ENCODE measurements around the gene GRK3.
"Not testable (repeated sequence)": the region's sequence is repeated elsewhere in the genome, so short reads cannot be mapped to it uniquely, and the experiment has no call there.

Gene GRK3

DNA sequence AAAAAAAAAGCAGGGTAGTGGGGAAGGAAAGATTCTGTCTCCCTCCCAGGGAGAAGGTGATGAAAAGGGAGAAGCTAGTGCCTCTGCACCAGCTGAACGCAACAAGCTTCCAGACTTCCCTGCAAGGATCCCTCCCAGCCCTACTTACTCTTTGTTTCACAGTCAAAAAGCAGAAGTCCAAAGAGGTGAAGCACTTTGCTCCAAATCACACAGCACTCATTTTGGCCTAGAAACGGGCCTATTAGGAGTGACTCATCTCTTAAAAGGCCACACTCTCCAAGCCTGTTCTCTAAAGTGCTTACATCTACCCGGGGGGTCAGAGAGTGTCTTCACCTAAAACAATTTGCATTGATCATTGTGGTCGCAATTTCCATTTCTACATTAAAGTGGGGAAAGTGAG is 17.7 kb upstream of the GRK3 start:
- FAIRE-seq (peak; percentile 15), DNase-seq (ENCODE audit: extremely low spot score, insufficient read length, low read depth) (no peak)

DNA sequence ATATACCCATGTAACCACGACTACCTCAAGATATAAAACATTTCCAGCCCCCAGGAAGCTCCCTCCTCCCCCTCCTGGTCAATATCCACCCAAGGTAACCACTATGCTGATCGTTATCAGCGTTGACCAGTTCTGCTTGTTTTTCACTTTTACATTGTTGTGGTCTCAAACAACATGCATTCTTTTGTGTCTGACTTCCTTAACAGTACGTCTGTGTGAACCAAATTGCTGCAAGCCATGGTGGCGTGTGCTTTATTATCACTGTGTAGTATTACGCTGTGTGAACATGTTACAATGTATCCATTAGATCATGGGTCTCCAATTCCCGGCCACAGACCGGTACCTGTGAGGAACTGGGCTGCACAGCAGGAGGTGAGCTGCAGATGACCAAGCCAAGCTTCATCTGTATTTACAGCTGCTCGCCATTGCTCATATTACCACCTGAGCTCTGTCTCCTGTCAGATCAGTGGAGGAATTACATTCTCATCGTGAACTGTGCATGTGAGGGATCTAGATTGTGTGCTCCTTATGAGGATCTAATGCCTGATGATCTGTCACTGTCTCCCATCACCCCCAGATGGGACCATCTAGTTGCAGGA is 15.5 kb upstream of the GRK3 start:
- DNase-seq (ENCODE audit: extremely low spot score, insufficient read length, low read depth) (no peak), FAIRE-seq (no peak)

DNA sequence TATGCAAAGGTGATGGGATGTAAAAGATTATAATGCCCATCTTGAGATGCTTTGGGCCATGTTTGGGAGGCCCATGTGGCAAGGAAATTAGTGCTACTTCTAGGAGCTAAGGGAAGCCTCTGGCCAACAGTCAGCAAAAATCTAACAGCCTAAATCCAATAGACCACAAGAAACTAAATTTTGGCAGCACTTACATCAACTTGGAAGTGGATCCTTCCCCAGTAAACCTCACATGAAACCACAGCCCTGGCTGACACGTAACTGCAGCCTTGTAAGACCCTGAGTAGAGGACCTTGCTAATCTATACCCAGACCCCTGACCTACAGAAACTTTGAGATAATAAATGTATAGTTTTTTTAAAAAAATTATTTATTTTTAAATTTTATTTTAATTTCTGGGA is 13.1 kb upstream of the GRK3 start:
- no peak for FAIRE-seq
- no peak for DNase-seq (ENCODE audit: extremely low spot score, insufficient read length, low read depth)

DNA sequence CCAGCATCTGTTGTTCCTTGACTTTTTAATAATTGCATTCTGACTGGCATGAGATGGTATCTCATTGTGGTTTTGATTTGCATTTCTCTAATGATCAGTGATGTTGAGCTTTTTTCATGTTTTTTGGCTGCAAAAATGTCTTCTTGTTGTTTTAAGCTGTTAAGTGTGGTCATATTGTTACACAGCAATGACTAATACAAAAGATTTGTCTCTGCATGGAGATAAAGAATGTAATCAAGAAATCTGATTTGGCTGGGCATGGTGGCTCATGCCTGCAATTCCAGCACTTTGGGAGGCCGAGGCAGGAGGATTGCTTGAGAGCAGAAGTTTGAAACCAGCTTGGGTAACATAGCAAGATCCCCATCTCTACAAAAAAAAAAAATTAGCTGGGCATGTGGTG is 12.1 kb upstream of the GRK3 start:
- FAIRE-seq, result not testable (repeated sequence)

DNA sequence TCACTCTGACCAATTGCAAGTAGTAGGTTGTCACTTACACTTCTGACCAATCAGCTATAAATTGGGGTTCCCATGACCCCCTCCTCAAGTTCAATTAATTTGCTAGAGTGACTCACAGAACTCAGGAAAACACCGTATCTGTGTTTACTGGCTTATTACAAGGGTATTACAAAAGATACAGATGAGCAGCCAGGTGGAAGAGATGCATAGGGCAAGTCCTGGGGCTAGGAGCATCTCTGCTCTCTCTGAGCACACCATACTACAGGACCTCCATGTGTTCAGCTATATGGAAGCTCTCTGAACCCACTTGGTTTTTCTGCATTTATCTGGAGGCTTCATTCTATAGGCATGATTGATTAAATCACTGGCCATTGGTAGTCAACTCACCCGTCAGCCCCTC is 11.3 kb upstream of the GRK3 start:
- FAIRE-seq (no peak), DNase-seq (ENCODE audit: extremely low spot score, insufficient read length, low read depth) (no peak)

More for the DNA sequence above, 12.1 kb upstream of the GRK3 start:
- not testable (repeated sequence) for DNase-seq (ENCODE audit: extremely low spot score, insufficient read length, low read depth)

DNA sequence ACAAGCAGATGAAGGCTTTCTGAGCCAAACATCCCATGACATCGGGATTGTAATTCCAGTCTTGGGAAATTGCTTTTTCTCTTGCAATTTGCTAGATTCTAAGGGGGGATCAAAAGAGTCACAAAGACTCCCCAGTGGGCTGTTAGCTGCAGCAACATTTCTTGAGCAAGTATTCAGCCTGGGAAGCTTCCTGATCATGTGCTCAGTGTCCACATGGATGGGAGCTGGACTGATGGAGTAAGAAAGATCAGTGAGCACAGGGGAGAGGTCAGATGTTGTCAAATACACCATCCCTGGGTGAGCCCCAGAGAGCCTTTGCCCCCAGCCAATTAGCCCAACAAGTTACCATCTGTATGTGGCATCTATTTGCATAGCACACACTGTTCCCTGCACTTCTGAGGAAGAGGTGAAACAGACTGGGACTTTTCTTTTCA is 10.2 kb upstream of the GRK3 start:
- DNase-seq (ENCODE audit: extremely low spot score, insufficient read length, low read depth), result no peak
- peak; percentile 35 for FAIRE-seq

DNA sequence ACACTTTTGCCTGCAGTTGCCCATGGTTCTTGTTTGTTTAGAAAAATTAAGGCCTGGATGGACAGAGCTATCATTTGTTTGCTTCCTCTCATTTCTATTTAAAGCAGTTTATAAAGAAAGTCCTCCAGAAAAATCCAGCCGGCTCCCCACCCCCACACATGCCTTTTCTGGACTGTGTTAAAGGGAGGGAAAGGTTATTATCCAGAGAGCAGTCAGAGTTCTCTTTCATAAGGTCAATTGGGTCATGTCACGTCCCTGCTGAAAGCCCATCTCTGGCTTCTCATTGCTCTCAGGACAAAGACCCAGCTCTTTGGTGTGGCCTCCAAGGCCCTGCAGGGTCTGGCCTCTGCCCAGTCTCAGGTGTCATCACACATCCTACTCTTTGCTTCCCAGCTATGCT is 9.8 kb upstream of the GRK3 start:
- FAIRE-seq (no peak), DNase-seq (ENCODE audit: extremely low spot score, insufficient read length, low read depth) (no peak)

DNA sequence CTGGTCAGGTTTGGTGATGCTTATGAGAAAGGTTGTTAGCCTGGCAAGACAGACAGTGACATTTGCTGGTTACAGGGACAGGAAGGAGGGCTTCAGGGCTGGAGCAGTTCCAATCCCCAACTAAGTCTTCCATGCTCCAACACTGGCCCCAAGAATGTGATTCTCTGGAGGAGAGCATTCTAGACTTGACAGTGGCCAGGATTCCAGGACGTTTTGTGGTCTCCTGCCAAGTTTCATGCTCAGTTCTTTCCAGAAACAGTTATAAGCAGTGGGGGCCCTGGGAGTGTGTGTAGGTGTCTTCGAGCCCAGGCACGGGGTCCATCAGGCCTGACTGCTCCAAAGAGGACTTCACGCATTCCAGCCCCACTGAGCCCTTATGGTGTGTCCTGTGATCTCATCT is 8.9 kb upstream of the GRK3 start:
- FAIRE-seq, result no peak

DNA sequence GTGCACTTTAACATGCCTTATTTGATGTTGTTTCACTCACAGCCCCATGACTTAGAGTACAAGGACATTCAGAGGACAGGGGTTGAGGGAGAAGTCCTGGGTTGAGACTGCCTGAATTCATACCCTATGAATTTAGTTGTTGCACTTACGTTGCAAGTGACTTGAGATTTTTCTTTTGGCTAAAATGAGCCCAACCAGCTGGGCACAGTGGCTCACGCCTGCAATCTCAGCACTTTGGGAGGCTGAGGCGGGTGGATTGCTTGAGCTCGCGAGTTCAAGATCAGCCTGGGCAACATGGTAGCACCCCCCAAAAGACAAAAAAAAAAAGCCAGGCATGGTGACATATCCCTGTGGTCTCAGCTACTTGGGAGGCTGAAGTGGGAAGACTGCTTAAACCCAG is 7.3 kb upstream of the GRK3 start:
- FAIRE-seq, result no peak

More for the DNA sequence above, 8.9 kb upstream of the GRK3 start:
- no peak for DNase-seq (ENCODE audit: extremely low spot score, insufficient read length, low read depth)

DNA sequence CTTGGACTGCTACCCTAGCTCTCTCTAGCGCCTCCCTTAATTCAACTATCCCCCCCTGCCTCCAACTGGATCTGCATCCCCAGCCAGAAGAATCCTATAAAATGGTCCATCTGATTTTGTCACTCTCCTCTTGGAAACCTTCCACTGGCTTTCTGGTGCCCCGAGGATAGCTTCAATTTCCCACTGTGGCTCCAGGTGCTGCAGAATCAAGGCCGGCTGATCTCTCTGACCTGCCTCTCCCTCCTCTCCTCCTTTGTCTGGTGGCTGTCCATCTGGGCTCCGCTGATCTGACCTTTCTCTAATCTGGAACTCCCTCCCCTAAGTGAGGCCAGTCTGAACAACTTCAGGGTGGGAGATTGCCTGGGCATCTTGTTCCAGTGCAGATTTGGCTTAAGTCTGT is 6.1 kb upstream of the GRK3 start:
- DNase-seq (ENCODE audit: extremely low spot score, insufficient read length, low read depth) (no peak), FAIRE-seq (no peak)

More for the DNA sequence above, 7.3 kb upstream of the GRK3 start:
- DNase-seq (ENCODE audit: extremely low spot score, insufficient read length, low read depth), result no peak

DNA sequence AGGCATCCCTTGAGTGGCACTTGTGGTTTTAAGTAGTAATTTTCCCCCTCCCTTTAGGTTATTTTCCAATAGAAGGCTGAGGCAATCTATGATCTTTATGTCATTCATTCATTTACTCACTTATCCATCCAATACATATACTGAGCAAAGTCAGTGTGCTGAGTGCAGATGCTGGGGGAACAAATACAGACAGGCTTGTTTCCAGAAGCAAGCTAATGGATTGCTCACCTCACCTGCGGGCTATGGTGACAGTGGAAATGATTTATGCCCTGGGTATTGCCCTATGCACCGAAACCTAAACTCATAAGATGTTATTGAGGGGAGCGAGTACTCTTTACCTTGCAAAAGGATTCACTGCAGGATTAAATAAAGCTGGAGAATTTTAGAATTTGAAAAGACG is 4.6 kb upstream of the GRK3 start:
- DNase-seq (ENCODE audit: extremely low spot score, insufficient read length, low read depth); FAIRE-seq: not testable (repeated sequence)

DNA sequence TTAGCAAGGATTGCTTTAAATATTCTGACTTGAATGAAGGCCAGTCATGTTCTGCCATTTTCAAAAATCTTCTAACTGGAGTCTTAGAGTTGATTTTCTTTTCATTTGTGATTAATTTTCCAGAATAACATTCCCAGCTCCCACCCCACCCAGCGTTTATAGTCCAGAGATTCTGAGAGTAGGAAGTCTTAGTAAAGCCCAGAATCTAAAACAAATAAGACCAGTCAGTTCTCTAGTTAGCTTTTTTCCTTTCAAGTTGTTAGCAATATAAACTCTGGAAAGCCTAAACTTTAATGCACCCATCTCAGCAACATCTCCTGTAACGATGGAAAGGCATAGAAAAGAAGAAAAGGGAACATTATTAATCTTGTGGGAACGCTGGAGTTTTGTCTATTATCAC is 3.3 kb upstream of the GRK3 start:
- FAIRE-seq; DNase-seq (ENCODE audit: extremely low spot score, insufficient read length, low read depth): not testable (repeated sequence)

DNA sequence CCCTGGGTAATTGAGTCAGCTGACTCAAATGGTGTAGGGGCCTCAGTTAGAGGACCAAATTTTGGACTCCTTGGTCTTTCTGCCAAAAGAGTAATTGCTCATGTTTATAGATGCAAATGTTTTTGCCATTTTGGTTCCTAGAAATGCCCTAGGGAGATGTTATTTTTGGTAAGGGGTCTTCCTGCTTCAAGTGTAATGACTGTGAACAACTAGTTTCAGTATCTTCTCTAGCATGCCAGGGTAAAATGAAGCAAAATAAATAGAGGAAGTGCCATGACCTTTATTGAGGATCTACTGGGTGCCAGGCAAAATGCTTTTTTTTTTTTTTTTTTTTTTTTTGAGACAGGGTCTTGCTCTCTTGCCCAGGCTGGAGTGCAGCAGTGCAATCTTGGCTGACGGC is 2.5 kb upstream of the GRK3 start:
- FAIRE-seq, result peak; percentile 75
- DNase-seq (ENCODE audit: extremely low spot score, insufficient read length, low read depth), result not testable (repeated sequence)

DNA sequence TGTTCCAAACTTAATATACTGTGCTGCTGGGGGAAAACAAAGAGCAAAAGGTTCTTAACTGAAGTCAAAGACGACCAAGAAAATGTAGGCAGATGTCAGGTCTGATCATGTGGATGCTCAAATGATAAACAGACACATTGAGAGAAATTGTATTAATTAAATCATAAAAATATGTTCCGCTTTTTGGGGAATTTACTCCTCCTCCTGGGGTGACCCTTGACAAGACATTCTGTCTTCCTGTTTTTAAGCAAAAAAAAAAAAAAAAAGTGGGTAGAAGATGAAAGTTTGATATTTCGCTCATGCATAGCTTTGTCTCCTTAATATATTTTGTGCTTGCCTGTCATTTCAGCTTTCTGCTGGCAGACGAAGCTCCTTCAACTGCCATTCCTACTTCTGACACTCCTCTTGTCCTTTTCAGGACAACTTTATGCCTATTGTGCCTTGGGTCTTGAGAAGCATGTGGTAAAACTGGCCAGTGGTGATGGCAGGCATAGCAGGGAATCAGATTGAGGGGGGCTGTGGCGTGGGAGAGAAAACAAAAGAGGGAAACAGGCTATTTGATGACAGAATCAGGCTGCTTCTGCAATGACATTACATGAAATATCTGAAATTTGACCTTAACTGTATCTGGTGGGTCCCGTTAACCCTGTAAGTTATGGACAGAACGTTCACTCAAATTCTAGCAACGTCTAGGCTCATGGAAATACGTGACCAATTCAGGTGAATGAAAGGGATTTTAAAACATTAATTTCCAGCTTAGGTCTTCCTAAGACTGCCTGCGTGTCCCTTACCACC is 1.3 kb upstream of the GRK3 start:
- not testable (repeated sequence) for FAIRE-seq

DNA sequence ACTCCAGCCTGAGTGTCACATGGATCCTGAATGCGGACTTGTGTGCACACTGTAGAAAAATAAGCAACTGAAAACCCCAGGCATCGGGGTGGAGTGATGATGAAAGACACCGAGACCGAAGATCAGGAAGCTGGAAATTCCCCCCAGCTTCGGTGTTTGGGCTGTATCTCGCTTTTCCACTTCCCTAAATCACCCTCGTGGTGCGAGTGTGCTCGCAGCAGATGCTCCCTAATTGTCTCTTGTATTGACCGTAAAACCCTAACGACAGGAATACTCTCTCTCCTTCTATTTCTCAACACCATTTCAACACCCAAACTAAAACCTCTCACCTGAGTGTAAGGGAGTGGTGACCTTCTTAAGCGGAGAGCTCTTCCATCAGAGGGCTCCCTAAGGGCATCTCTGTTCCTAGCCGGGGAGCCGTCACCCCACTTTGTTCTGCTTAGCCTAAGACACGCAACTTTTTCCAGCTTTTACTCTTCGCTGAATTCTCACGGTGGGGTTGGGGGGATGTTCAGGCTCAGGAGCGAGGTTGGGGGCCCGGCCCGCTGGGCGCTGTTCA is 635 bp upstream of the GRK3 start:
- DNase-seq (ENCODE audit: extremely low spot score, insufficient read length, low read depth) (no peak), FAIRE-seq (peak; percentile 83)

More for the DNA sequence above, 1.3 kb upstream of the GRK3 start:
- not testable (repeated sequence) for DNase-seq (ENCODE audit: extremely low spot score, insufficient read length, low read depth)

DNA sequence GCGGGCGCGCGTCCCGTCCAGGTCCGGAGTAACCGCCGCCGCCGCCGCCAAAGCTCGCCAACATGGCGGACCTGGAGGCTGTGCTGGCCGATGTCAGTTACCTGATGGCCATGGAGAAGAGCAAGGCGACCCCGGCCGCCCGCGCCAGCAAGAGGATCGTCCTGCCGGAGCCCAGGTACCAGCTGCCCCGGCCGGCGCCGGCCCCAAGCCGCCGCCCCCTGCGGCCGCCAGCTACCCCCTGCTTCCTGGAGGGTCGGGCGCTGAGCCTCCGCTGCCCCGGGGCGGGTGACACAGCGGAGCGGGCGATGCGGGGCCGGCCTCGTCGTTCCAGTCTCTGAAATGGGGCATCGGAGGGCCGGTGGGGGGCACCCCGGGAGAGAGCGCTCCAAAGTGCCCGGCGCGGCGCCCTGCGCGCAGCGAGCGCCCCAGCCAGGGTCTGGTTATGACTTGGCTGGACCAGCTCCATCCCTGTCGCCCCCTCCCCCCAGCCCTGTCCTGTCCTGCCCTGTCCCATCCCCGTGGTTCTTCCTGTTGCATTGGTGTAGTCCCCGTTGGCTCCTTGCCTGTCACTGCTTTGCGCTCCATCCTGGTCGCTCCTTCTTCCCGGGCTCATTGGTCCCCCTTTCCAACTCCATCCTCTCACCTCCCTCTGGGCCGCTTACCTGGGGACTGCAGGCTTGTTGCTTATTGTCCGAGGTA is 653 bp downstream of the GRK3 start:
- FAIRE-seq, result peak; percentile 75
- DNase-seq (ENCODE audit: extremely low spot score, insufficient read length, low read depth), result no peak

DNA sequence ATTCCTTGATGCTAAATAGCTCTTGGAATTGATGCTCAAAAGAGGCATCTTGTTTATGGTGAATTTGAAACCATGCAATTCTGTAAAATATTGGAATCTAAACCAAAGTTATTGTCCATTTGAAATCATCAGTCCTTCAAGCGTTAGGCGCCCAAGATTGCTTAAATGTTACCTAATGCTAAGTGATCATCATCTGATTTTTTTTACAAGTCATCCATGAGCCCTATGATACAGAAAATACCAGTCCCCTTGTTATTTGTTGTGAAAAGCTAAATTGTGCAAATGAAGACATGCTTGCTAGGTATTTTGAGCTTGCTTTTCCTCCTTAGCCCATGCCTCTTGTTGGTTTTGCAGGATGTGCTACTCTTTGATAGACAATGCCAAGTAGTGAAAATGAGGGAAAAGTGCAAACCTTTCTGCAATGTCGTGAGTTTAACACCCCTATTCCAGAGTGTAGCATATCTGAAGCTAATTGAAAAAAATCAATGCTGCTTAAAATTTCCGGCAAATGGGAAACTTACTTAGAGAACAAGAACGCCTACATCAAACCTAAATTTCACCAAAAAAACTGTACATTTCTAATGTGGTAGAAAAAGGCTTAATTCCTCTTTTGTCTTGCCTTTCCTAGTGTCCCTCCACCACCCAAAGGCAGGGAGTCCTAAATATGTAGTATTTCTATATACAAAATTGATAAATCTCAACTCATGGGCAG is 1.9 kb downstream of the GRK3 start:
- FAIRE-seq (peak; percentile 33), DNase-seq (ENCODE audit: extremely low spot score, insufficient read length, low read depth) (no peak)

DNA sequence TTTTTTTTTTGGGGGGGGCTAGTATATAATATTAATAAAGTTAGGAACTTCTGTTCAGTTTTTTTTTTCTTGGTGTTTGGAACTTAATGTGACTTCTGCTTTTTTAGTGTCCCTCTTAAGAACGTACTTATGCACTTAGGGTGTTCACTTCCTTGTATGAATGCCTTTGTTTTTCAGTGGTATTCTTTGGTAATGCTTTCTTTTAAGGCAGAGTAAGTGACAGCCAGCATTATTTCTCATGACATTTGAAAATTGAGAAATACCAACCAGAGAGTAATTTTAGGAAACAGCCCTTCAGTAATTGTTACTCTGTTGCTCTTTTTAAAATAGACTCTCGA is 2.4 kb downstream of the GRK3 start:
- DNase-seq (ENCODE audit: extremely low spot score, insufficient read length, low read depth) (no peak), FAIRE-seq (no peak)

DNA sequence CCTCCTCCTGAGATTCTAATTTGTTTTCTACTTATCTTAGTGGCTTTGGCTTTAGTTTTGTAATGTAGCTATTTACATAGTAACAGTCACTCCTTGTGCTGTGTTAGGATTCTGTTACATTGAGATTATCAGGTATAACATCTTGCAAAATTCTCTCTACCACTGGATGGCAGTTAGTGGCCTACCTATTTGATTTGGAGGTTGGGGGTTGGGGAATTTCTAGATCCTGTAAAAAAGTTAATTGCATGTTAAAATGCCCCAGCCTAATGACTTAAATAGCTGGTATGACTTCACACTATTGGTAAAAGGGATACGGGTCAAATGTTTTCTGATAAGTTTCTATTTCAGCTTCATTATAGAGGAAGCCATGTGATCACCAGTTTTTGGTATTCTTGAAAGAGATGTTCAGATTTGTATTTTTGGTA is 2.8 kb downstream of the GRK3 start:
- no peak for DNase-seq (ENCODE audit: extremely low spot score, insufficient read length, low read depth)
- peak; percentile 88 for FAIRE-seq

DNA sequence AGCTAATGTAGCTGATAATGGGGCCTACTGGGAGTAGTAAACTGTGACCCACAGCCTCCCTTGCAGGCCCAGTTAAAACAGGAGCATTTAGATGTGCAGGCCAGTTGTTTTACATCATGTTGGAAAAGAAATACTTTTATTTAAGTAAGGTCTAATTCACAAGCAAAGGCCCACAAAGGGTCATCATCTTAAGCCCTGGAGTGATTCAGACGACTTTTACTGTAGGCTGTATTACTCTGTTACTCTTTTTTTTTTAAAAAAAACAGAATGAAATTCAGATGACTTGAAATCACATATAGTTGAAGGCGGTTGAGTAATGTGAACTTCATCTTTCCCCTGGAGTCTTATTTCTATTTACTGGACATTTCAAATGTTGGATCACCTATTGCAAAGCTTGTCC is 3.6 kb downstream of the GRK3 start:
- not testable (repeated sequence) for FAIRE-seq; DNase-seq (ENCODE audit: extremely low spot score, insufficient read length, low read depth)
